GM19438 (cell line): ENCODE measurements around the gene MIB2.
A peak's percentile ranks its signal among the peaks of the same experiment; 100 is the strongest.
"Not testable (repeated sequence)": the region's sequence is repeated elsewhere in the genome, so short reads cannot be mapped to it uniquely, and the experiment has no call there.

Source experiments
- ATAC-seq: cut with Tn5 transposase; IDR thresholded peaks from one replicate; pipeline ENCODE4 v1.9.1; 2021; ENCODE audit warnings: low read depth; ENCODE audit not compliant: unreplicated experiment

MIB2 gene

DNA sequence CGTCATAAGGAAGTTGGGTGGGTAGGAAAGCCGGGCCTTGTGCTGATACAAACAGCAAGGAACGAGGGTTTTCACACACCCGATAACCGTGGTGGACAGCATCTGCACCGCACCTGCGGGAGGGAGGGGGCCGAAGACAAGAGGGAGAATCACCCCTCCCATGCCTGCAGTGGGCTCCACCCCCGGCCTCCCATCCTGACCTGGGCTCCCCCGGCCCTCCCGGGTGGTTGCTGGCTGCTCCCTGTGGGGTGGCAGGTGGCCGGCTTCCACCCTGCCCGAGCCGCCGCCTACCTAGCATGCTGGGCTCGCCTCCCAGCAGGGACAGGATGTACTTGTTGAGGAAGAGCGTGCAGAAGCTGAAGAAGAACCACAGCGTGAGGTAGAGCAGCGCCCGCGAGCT, 60.8 kb downstream of the MIB2 start:
- ATAC-seq: not testable (repeated sequence)

DNA sequence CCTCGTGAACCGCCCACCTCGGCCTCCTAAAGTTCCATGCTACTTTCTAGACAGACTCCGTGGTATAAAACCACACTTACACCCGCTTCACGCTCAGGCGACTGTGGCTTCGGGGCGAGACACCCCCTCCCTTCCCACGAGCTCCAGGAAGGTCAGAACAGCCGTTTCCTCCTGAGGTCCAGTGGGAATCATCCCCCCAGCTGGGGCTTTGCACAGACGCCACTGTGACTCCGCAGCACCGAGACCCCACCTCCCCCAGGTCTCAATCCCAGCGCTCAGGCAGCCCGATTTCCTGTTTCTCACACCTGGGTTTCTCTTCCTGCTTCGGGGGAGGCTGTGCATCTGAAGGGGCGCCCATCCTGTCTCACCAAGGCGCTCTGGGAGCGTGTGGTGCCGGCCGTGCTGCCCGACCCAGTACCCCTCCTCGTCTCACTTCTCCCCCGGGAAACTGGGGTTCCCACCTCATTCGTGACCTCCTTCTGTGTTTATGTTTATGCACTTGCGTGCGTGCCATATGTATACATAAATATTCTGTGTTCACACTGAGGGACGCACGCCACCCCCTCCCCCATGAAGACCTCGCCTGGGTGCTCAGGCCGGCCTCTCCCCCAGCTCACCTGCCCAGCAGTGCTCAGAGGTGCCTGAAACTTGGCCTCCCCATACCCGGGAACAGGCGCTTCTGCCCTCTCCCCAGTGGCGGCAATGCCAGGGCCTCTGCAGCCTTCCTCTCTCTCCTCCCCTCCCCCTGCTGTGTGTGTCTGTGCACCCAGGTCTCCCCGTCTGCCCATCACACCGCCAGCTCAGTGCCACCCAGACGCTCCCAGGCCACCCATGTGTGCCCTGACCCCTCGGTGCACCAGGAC, 62.6 kb downstream of the MIB2 start:
- peak; percentile 62 for ATAC-seq

DNA sequence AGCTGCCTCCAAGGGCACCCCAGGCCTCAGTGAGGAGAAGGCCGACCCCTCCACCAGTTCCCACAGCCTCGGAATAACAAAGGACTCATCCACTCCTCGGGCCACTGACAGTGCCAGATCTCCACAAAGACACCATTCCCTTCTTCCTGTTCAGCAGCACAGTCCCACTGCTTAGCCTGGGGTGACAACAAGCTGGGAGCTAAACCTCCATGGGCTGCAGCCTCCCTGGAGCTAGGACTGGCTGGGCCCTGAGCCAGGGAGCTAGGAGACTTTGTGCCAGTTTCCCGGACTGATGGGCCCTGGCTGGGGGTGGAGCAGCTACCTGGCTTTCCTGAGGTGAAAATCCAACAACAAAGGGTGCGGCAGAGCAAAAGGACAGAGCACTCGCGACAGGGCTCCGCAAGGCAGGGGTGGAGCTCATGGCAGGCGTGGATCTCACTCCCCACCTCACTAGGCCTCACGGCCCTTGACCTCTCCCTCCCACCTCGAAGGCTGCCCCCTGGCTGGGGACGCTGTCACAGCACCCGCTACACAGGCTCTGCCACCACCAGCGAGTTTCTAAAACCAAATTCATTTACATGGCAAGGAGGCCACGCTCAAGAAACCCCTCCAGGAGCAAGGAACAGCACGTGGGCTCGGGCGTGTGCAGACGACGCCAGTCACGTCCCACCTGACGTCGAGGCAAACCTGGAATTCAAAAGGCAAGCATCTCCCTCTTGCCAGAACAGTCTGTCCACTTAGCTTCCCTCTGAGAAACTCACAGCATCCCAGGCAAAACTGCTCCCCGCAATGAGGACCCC, 63.5 kb downstream of the MIB2 start:
- ATAC-seq: peak; percentile 30
